GM21786 (cell line): ENCODE results near the gene EFL1.
"Not testable (repeated sequence)": the region's sequence is repeated elsewhere in the genome, so short reads cannot be mapped to it uniquely, and the experiment has no call there.

ENCODE experiments used
- ATAC-seq: cut with Tn5 transposase; IDR thresholded peaks from one replicate; pipeline ENCODE4 v1.9.1; 2021; ENCODE audit not compliant: unreplicated experiment

EFL1 gene

DNA sequence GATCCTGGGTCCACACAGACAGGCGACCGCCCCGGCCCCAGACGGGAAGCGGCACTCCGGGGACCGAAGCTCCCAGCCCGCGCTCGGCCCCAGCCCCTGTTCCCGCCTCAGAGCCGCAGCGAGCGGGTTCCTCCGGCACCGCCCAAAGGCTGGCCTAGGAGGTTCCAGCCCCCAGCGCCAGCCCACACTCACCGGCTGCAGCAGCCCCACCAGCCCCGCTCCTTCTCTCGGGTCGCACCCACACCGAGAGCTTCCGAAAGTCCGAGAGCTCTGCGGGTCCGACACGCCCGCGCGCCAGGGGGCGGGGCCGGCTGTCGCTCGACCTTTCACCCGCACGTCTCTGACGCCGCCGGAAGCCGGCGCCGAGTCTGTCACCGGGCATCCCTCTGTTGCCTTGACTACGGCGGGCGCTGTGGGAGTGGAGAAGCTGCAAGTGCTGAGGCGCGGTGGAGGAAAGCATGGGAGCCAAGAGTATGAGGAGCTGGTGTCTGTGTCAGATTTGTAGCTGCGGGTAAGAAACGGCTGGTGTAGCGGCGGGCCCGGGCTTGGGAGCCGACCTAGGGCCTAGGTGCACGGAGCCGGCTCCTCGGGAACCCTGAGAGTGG is at the start of gene EFL1, which contains the start of gene SAXO2:
Gene EFL1, minus strand, starts transcription at position 313 of the 605 bp plus-strand sequence. CDS start 956 bp downstream, outside the sequence.
Gene SAXO2, plus strand, starts transcription at position 397 of the 605 bp plus-strand sequence. Its CDS starts 62 bp downstream, at position 459.
- peak; percentile 96 for ATAC-seq

DNA sequence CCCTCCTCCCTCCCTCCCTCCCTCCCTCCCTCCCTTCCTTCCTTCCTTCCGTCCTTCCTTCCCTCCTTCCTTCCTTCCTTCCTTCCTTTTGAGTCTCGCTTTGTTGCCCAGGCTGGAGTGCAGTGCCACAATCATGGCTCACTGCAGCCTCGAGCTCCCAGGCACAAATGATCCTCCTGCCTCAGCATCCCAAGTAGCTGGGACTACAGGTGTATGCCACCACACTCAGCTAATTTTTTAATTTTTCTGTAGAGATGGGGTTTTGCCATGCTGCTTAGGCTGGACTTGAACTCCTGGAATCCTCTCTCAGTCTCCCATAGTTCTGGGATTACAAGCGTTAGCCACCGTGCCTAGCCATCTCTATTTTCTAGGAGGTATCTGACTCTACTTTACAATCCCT is 48.8 kb upstream of the EFL1 start:
- ATAC-seq, result not testable (repeated sequence)

DNA sequence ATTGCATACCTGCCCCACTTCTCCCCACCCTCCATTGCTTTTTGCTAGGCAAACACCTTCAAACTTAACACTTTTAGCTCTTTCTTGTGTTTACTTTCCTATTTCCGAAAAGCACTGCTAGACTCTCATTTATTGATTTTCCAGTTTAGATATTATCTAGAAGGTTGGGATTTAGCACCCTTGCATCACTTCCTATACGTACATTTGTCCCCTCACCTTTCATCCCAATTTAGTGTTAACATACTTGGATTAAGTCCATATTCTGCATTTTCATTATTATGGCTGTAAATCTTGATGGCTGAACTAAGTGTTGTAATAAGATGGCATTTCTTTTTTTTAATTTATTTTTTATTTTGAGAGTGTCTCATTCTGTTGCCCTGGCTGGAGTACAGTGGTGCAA is 47.3 kb upstream of the EFL1 start:
- no peak for ATAC-seq

DNA sequence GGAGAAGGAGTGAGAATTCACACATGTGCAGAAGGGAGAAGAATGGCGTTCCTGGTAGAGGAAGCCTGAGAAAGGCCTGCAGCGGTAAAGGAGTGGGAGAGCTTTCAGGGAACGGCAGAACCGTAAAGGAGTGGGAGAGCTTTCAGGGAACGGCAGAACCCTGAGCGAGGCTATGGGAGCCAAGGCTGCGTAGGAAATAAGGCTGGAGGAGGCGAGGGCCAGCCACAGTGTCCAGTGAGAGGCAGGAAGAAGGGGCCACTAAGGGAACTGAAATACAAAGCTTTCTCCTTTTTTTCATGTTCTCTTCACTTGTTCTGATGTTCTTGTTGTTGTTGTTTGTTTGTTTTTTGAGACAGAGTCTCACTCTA is 45.2 kb upstream of the EFL1 start:
- ATAC-seq, result no peak

DNA sequence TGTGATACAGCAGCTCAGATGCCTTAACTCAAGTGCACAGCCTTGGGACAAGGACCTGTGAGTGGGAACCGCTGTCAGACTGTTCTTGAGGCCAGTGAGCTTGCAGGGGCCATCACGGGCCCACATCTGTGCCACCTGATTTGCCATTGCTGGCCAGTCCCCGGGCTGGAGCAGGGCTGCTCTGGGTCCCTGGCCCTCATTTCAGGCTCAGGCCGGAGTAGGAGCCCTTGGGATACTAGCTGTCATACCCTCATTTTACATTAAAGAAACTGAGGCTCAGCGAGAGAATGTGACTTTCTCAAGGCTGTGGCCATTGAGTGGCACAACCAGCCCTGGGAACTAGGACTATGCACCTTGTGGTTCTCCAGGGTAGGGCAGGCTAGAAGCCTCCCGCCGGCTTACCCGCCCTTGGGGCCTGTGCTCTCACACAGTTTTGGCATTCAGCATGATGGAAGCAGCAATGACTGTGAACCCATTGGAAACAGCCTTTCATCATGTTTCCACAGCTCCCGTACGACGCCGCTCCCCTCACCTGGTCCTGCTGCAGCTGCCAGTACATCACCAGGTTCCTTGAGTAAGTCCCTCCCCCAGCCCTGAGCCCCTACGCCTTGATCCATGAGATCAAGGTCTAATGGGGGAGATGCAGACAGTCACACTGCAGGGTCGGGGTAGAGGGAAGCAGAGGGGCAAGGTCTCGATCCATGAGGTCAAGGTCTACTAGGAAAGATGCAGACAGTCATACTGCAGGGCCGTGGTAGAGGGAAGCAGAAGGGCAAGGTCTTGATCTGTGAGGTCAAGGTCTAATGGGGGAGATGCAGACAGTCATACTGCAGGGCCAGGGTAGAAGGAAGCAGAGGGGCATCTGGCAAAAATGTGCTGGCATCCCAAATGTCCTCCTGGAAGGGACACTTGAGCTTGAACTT is 44.5 kb upstream of the EFL1 start:
- ATAC-seq, result no peak

DNA sequence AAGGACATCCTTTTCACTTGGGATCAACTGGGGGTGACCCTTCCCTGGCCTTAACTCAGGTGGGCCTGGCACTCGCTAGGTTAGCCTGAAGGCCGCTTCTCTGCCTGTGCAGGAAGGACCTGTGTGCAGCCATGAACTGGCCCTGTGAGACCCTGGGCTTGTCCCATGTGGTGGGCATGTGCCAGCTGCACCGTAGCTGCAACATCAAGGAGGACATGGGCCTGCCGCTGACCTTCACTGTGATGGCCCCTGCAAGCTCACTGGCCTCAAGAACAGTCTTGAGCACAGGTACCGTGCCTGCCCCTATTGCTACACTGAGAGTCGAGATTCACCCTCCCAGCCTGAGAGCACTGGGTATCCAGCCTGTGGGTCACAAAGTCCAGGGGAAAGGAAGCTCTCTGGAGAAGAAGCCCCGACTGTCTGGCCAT is 43.1 kb upstream of the EFL1 start:
- no peak for ATAC-seq

DNA sequence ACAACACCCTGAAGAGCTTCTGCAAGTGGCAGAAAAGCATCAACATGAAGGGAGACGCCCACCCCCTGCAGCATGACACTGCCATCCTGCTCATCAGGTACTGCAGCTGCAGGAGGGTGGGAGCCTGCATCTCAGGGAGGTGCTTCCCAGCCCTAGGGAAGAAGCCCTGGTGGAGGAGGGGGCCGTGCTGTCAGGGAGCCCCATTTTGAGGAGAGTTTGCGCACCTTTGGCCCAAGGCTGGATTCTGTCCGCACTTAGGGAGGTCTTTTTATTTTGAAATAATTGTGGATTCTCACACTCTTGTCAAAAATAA is 42.2 kb upstream of the EFL1 start:
- ATAC-seq, result no peak

DNA sequence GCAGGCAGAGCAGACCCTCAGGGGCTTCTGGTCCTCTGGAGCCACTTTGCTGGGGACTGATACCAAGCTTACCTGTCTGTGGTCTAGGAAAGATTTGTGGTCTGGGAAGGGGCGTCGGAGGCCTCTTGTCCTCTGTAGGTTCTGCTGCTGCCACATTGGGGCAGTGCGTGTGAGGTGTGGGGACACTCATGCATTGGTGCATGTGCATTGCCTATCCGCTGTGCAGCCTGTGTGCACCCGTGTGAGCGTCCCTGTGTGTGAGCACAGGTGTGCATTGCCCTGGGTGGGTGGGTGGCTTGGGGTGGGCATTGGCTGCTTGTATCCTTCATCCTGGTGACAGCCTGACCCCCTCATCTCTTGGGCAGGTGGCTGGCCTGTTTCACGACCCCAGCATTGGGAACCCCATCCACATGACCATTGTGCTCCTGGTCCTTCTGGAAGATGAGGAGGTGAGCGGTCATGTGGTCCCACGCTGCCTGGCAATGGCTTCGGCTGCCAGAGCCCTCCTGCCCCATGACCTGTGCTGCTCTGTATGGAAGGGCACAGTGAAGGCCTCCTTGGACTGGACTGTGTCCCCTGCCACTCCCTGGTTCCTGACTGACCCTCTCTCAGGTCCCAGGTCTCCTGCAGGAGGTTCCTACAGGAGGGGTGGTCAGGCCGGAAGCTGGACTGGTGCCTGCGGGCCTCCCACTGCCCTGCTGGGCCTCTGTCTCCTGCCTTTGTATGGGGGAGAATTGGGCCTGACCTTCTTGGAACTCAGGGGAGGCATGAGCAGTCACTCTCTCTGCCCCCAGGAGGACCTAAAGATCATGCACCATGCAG is 41.6 kb upstream of the EFL1 start:
- ATAC-seq, result no peak

DNA sequence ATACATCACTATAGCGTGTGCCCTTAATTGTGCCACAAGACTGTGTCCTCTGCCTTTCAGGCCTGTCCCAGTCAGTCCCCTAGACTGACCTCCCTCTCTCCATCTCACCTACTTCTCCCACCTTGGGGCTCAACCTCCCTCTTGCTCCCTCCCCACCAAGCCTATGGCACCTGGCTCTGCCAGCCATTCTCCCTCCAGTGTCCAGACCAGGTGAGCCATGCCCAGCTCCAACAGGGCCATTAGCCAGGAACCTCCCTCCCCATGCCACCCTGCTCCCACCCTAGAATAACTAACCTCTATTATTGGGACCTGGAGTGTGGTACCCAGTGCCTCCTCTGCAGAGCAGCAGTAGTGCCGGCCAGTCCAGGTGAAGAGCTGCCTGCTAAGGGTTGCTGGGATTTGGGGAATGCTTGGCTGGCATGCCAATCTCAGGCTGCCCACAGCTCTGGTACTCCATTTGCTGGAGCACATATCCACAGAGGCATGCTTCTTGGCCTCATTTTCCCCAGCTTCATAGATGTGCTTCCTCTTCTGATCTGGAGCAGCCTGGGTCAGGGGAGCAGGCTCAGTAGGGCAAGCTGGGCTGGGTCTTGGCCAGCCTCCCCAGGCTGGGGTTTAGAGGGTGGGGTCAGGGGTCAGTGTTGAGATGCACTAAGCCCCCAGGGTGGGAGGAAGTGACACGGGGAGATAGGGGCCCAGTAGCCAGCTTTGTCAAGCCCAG is 38.9 kb upstream of the EFL1 start:
- ATAC-seq, result no peak

DNA sequence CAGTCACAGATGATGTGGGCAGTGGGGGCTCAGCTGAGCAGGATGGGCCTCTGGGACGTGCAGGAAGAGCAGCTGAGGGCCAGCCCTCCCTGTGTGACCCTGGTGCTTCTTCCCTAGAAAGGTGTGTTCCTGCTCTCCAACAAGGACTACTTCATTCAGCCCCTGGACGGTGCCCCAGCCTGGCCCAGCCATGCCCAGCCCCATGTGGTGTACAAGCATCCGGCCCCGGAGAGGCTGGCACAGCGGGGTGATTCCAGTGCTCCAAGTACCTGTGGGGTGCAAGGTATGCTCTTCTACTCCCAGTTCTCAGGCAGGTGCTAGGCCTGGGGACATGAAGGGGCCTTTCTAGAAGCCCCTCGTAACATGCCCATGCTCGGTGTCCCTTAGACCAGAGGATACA is 38.3 kb upstream of the EFL1 start:
- ATAC-seq, result no peak

DNA sequence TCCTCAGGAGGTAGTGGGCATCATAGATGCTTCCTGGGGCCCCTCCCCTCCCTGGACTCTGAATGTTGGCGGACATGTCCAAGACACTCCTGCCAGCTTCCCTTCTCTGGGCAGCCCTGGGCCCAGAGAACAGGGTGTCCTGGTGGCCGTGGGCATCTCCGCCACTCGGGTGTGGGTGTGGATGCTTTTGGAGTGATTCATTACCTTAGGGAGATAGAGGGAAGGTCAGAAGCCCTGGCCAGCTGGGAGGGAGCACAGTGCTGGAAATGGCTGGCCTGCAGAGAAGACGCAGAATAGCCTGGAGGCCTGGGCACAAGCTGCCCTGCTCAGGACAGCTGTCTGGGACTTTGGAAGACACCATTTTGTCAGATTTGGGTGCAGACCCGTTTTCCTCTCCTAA is 37.8 kb upstream of the EFL1 start:
- ATAC-seq, result not testable (repeated sequence)

DNA sequence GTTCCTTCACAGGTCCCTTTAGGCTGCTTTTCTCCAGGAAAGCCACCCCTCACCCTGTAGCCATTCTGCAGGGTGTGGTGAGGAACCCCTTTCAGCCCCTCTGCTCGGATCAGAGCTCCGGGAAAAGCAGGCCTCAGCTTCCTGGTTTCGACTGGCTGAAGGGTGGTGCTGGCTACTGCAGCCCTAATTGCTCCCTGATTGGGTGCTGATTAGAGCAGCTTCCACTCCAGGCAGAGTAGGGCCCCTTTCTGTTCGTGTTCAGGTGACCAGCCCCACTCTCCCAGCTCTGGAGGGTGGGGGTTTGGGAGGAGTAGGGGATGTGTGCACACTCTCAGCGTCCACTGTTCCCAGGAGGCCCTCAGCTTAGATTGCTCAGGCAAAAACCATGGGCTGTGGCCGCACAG is 37.0 kb upstream of the EFL1 start:
- not testable (repeated sequence) for ATAC-seq

DNA sequence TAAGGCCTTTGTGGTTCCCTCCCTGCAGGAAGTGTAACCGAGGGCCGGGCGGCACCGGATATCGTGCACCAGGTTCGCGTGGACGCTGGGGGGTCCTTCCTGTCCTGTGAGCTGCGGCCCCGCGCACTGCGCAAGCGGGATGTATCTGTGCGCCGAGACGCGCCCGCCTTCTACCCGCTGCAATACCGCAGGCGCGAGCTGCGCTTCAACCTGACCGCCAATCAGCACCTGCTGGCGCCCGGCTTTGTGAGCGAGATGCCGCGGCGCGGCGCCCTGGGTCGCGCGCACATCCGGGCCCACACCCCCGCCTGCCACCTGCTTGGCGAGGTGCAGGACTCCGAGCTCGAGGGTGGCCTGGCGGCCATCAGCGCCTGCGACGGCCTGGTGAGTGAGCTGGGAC is 36.0 kb upstream of the EFL1 start:
- ATAC-seq, result no peak

DNA sequence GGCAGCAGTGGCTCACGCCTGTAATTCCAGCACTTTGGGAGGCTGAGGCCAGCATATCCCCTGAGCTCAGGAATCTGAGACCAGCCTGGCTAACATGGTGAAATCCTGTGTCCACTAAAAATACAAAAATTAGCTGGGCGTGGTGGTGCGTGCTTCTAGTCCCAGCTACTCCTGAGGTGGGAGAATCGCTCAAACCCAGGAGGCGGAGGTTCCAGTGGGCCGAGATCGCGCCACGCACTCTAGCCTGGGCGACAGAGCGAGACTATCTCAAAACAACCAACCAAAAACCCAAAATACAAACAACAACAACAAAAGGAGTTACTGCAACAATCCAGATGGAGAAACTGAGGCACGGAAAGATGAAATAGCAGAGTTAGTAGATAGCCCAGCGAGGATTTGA is 35.5 kb upstream of the EFL1 start:
- ATAC-seq, result no peak

DNA sequence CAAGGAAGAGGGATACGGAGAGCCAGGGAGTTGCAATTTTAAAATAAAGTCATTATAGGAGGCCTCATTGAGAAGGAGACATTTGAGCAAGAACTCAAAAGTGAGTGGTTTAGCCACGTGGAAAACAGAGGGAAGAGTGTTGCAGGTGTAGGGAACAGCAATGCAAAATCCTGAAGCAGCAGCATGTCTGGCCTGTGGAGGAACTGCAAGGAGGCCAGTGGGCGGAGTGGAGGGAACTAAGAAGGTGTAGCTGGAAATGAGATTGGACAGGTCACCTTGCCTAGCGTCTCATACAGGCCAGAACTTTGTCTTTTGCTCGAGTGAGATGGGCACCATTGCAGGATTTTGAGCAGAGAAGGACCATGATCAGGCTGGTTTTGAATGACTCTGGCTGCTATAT is 35.0 kb upstream of the EFL1 start:
- ATAC-seq, result no peak

DNA sequence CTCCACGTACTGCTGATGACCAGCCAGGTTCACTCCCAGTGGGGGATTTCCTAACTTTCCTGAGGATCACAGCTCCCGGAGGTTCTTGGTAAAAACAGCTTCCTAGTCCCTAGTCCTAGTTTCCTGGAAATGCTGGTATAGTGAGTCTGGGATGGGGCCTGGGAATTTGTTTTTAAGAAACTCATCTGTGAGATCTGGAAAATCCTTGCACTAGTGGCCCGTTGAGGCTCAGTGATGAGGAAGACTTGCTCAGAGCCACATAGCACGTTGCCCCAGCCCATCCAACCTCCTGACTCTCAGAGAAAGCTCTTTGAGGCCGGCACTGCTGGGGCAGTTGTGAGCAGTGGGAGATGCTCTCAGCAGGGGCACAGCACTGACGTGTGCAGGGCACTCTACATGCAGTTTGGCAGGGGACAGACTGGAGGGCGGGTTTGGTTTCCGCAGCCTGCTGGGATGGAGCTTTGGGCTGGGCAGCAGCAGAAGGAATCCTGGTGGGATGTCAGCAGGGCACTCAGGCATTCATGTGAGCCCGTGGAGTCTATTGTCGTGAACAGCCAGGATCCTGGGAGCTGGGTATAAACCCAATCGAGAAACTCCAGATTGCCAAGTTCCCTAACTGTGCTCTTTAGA is 31.6 kb upstream of the EFL1 start:
- no peak for ATAC-seq

DNA sequence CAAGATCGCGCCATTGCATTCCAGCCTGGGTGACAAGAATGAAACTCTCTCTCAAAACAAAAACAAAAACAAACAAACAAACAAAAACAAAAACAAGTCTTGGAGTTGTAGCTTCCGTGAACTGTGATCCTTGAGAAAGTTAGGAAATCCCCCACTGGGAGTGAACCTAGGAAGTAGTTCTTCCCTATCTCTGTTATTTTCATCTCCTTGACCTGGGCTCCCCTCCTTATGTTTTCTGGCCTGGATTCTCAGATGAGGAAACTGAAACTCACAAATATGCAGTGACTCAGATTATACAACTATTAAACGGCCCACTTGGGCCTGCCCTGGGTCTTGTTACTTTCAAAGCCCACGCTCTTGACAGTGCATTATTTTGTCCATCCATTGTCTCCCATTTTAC is 29.7 kb upstream of the EFL1 start:
- ATAC-seq, result no peak

DNA sequence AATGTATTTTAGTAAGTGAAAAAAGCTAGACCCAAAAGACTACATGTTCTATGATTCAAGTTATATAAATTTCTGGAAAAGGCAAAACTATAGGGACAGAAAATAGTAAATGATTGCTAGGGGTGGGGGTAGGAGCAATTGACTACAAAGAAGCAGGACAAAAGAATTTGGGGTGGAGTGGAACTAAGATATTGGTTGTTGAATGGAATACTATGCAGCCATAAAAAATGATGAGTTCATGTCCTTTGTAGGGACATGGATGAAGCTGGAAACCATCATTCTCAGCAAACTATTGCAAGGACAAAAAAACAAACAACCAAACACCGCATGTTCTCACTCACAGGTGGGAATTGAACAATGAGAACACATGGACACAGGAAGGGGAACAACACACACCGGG is 25.7 kb upstream of the EFL1 start:
- not testable (repeated sequence) for ATAC-seq

DNA sequence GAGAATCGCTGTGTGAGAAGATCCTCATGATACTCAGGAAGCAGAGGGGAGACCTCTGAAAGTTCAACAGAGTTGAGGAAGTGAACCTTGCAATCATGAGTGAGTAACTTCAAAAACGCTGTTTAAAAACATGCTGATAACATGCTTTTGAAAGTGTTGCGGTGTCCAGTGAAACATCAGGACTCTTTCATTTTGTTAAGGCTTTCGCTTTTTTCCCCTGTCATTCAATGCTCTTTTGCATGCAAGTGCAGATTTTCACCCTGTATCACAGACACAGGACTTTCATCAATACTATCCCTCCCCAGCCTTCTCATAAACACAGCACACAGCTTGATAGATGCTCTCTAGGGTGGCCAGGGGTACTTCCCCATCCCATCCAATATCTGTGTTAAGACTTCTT is 23.9 kb upstream of the EFL1 start:
- peak; percentile 92 for ATAC-seq

DNA sequence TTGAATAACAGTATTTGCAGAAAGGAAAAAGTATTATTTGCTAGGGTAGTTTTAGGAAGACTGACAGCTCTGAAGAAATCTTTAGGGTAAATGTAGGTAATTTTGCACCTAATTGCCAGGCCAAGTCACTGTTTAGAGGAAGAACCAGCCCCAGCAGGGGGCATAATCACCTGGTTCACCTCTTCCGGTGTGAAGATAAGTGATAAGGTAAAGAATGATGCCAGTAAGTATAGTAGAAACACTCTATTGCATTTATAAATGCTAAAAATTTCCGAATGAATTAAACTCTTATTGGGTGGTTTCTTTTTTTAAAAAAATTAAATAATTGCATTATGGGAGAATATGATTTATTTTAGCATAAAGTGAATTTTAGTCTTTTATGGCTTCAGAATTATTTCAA is 21.8 kb upstream of the EFL1 start:
- ATAC-seq, result not testable (repeated sequence)

DNA sequence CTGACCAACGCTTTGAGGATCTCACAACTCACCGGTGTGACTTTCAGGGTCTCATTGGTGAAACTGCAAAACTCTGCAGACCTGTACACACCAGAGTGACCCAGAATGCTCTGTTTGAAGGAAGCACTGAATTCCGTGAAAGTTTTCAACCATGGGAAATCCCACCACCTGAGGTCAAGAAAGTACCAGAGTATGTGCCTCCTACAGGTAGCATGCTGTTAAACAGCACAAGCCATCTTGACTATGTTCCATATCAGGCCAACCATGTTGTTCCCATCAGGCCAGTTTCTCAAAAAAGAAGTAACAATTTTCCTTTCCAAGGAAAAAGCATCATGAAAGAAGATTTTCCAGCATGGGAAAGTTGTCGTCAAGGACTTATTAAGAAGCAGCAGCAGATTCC is 19.9 kb upstream of the EFL1 start:
- ATAC-seq, result not testable (repeated sequence)
